ENCODE data around the gene BCOR. TPM values are rescaled to one million over a fixed set of nuclear protein-coding genes. Genes with fewer than 3 reads are reported as not detected.

BCOR gene
- total and polyA plus RNA-seq, 2 donors: 24.4 to 28.9 TPM

DNA sequence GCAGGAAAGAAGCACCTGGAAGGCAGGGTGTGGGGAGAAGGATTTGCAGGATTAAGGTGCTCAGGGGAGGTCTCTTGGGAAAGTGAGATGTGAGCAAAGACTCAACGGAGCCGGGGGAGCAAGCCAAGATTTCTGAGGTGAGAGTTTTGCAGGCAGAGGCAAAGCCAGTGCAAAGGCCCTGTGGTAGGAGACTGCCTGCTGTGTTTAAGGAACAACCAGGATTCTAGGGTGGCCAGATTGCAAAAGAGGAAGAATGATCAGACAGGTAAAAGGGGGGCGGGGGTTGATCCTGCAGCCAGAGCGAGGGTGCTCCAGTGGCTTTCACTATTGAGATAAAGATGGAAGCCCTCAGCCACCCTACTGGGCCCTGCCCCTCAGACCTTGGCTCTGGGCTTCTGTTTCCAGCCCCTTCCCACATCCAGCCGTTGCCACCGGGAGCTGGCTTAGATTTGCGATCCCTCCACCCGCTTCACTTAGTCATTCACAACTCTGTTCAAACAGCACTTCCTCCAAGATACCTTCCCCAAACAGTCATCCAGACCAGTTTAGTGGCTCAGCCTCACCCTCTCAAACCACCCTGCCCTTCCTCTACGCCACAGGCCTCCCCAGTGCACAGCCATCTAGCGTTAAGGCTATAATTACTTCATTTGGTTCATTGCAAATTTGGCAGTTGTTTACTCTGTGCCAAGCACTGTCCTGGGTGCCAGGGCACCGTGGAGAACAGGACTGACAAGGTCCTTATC is 23.3 kb upstream of the BCOR start:
- no peak overlapping the region for H3K4me3 ChIP-seq (ENCODE audit: low read length in 2 of 2)
- peaks cover 2 to 34% of the 10 kb centered on the region in 2 donors for H3K4me1 ChIP-seq (ENCODE audit: control insufficient read depth in 2 of 2, insufficient read depth in 2 of 2, low read length in 2 of 2)
- H3K27me3 ChIP-seq (ENCODE audit: control insufficient read depth in 2 of 2, insufficient read depth in 1 of 2, low read length in 1 of 2): no peaks in the 10 kb centered on the region
- no peaks in the 10 kb centered on the region for H3K9me3 ChIP-seq (ENCODE audit: control insufficient read depth in 2 of 2, insufficient read depth in 1 of 2, low read length in 1 of 2)
- DNase-seq (ENCODE audit: low read depth in 6 of 9, low spot score in 9 of 9): no peak
- H3K36me3 ChIP-seq (ENCODE audit: control insufficient read depth in 2 of 2, insufficient read depth in 2 of 2, low read length in 1 of 2): no peaks in the 10 kb centered on the region
- peak overlapping the region in 1 of 2 donors; percentile 32 for H3K27ac ChIP-seq (ENCODE audit: low read depth in 1 of 2, low read length in 1 of 2)
- 70% methylated on average over 11 of the region's 11 CpGs for WGBS

DNA sequence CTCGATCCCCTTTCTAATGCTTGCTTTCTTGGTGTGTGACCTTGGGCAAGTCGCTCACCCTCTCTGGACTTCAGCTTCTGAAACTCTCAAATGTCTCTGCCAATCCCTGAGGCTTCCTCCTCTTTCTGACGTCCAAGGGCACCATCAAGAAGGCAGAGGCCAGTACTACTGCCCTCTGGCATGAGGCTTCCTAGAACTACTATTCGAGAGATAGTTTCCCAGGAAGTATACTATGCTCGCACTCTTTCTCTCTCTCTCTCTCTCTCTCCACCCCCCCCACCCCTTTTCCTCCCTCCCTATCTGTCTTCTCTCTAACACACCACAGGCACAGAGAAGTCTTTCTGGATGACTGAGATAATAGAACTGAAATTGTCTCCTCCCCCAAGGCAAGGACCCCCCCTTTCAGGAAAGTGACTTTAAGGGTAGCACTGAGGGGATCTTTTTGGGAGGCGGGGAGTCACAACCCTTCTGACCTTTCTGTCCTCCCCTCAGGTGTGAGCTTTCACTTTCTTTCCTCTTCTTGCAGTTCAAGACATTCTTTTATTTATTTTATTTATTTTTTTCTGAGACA is 20.0 kb upstream of the BCOR start:
- no peak for DNase-seq (ENCODE audit: low read depth in 6 of 9, low spot score in 9 of 9)
- no peaks in the 10 kb centered on the region for H3K27me3 ChIP-seq (ENCODE audit: control insufficient read depth in 2 of 2, insufficient read depth in 1 of 2, low read length in 1 of 2)
- no peaks in the 10 kb centered on the region for H3K9me3 ChIP-seq (ENCODE audit: control insufficient read depth in 2 of 2, insufficient read depth in 1 of 2, low read length in 1 of 2)
- no peak overlapping the region for H3K4me3 ChIP-seq (ENCODE audit: low read length in 2 of 2)
- peaks cover 2 to 31% of the 10 kb centered on the region in 2 donors for H3K4me1 ChIP-seq (ENCODE audit: control insufficient read depth in 2 of 2, insufficient read depth in 2 of 2, low read length in 2 of 2)
- WGBS: 94% methylated on average over 6 of the region's 6 CpGs
- H3K27ac ChIP-seq (ENCODE audit: low read depth in 1 of 2, low read length in 1 of 2): no peak overlapping the region
- H3K36me3 ChIP-seq (ENCODE audit: control insufficient read depth in 2 of 2, insufficient read depth in 2 of 2, low read length in 1 of 2): no peaks in the 10 kb centered on the region

DNA sequence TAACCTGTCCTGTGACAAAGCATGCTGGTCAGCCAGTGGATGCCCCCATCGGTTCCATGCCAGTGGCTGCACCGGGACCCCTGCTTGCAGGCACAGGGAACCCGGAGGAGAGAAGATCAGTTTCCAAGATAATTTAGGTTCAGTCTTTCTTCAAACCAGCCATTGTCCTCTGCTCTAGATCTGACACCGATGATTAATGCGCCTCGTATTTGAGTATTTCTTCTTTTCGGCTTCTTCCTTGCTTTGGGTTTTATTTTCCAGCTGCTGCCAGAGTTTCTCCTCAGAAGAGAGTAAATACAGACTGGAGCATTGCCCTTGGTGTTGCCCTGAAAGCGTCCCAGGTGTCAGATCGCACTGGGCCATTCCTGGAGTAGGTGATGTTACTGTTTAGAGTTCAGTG is 19.2 kb upstream of the BCOR start:
- H3K36me3 ChIP-seq (ENCODE audit: control insufficient read depth in 2 of 2, insufficient read depth in 2 of 2, low read length in 1 of 2): no peaks in the 10 kb centered on the region
- peaks cover 0 to 23% of the 10 kb centered on the region in 2 donors for H3K4me1 ChIP-seq (ENCODE audit: control insufficient read depth in 2 of 2, insufficient read depth in 2 of 2, low read length in 2 of 2)
- H3K4me3 ChIP-seq (ENCODE audit: low read length in 2 of 2): no peak overlapping the region
- H3K27me3 ChIP-seq (ENCODE audit: control insufficient read depth in 2 of 2, insufficient read depth in 1 of 2, low read length in 1 of 2): peaks cover 0 to 1% of the 10 kb centered on the region in 2 donors
- no peak overlapping the region for H3K27ac ChIP-seq (ENCODE audit: low read depth in 1 of 2, low read length in 1 of 2)
- H3K9me3 ChIP-seq (ENCODE audit: control insufficient read depth in 2 of 2, insufficient read depth in 1 of 2, low read length in 1 of 2): no peaks in the 10 kb centered on the region
- 97% methylated on average over 9 of the region's 9 CpGs for WGBS
- DNase-seq (ENCODE audit: low read depth in 6 of 9, low spot score in 9 of 9): no peak

DNA sequence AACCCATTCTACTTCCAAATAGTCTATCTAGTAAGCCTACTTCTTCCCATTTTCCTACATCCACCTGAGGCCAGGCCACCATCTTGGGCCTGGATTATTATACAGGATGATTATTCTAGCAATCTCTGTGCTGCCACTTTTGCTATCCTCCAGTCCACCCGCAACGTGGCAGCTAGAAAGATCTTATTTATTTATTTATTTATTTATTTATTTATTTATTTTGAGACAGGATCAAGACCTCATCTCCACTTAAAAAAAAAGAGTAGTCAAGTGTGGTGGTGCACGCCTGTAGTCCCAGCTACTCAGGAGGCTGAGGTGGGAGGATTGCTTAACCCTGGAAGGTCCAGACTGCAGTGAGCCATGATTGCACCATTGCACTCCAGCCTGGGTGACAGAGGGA is 15.2 kb upstream of the BCOR start:
- no peak for DNase-seq (ENCODE audit: low read depth in 6 of 9, low spot score in 9 of 9)
- peaks cover 7 to 15% of the 10 kb centered on the region in 2 donors for H3K4me1 ChIP-seq (ENCODE audit: control insufficient read depth in 2 of 2, insufficient read depth in 2 of 2, low read length in 2 of 2)
- H3K36me3 ChIP-seq (ENCODE audit: control insufficient read depth in 2 of 2, insufficient read depth in 2 of 2, low read length in 1 of 2): no peaks in the 10 kb centered on the region
- over 99% methylated on average over 3 of the region's 3 CpGs for WGBS
- H3K27ac ChIP-seq (ENCODE audit: low read depth in 1 of 2, low read length in 1 of 2): no peak overlapping the region
- H3K9me3 ChIP-seq (ENCODE audit: control insufficient read depth in 2 of 2, insufficient read depth in 1 of 2, low read length in 1 of 2): no peaks in the 10 kb centered on the region
- H3K4me3 ChIP-seq (ENCODE audit: low read length in 2 of 2): no peak overlapping the region
- peaks cover 0 to 20% of the 10 kb centered on the region in 2 donors for H3K27me3 ChIP-seq (ENCODE audit: control insufficient read depth in 2 of 2, insufficient read depth in 1 of 2, low read length in 1 of 2)

DNA sequence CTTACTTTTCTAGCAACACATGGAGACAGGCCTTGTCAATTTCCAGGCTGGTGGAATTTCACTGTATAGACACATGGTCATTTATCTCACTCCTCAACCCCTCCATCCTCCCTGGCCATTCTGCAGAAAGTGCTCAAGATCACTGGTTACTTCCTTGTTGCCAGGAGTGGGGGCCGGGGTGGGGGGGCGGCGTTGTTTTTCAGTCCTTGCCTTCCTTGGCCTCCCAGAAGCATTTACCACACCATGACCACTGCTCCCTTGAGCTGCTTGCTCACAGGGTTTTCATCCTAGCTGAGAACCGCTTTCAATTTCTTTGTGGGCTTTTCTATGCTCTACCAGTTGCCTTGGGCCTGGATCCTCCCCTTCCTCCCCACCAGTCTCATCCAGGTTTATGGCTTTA is 14.1 kb upstream of the BCOR start:
- H3K36me3 ChIP-seq (ENCODE audit: control insufficient read depth in 2 of 2, insufficient read depth in 2 of 2, low read length in 1 of 2): no peaks in the 10 kb centered on the region
- 66% methylated on average over 4 of the region's 4 CpGs for WGBS
- peaks cover 0 to 31% of the 10 kb centered on the region in 2 donors for H3K27me3 ChIP-seq (ENCODE audit: control insufficient read depth in 2 of 2, insufficient read depth in 1 of 2, low read length in 1 of 2)
- H3K4me3 ChIP-seq (ENCODE audit: low read length in 2 of 2): no peak overlapping the region
- no peak for DNase-seq (ENCODE audit: low read depth in 6 of 9, low spot score in 9 of 9)
- H3K9me3 ChIP-seq (ENCODE audit: control insufficient read depth in 2 of 2, insufficient read depth in 1 of 2, low read length in 1 of 2): no peaks in the 10 kb centered on the region
- peaks cover 15 to 24% of the 10 kb centered on the region in 2 donors for H3K4me1 ChIP-seq (ENCODE audit: control insufficient read depth in 2 of 2, insufficient read depth in 2 of 2, low read length in 2 of 2)
- H3K27ac ChIP-seq (ENCODE audit: low read depth in 1 of 2, low read length in 1 of 2): no peak overlapping the region

DNA sequence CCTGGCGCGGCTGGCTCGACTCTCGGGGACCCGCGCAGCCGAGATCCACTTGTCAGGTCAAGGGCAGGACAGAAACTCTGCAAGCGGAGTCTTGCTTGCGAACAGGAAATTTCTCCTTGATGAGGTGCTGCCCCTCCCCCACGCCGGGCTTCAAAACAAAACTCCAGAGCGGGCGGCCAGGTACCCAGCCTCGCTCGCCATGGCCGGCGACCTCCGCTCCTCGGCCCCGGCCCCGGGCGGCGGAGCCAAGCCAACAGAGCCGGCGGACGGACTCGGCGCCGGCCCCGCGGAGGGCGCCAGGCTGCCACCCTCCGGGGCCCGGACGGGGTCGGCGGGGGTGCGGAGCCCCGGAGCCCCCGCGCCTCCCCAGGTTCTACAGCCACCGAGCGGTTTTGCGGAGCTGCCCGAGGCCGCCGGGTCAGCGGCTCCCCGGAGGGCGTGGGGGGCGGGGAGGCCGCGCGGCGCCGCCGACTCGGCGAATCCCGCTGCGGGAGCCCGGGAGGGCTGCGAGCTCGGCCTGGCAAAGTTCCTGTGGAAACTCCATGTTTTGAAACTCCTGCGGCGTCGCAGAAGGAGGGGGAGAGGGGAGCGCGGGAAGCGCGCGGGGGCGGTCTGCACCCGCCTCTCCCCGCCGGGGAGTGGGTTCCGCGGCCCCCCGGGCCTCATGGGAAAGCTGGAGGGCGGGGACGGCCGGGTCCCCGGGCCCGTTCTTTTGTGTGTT is 11.7 kb upstream of the BCOR start:
- no peaks in the 10 kb centered on the region for H3K36me3 ChIP-seq (ENCODE audit: control insufficient read depth in 2 of 2, insufficient read depth in 2 of 2, low read length in 1 of 2)
- WGBS: under 1% methylated on average over 83 of the region's 84 CpGs
- H3K4me1 ChIP-seq (ENCODE audit: control insufficient read depth in 2 of 2, insufficient read depth in 2 of 2, low read length in 2 of 2): peaks cover 15 to 30% of the 10 kb centered on the region in 2 donors
- H3K27ac ChIP-seq (ENCODE audit: low read depth in 1 of 2, low read length in 1 of 2): peak overlapping the region in 1 of 2 donors; percentile 70
- peak in 1 of 9 donors; percentile 70 for DNase-seq (ENCODE audit: low read depth in 6 of 9, low spot score in 9 of 9)
- H3K27me3 ChIP-seq (ENCODE audit: control insufficient read depth in 2 of 2, insufficient read depth in 1 of 2, low read length in 1 of 2): peaks cover 0 to 46% of the 10 kb centered on the region in 2 donors
- no peaks in the 10 kb centered on the region for H3K9me3 ChIP-seq (ENCODE audit: control insufficient read depth in 2 of 2, insufficient read depth in 1 of 2, low read length in 1 of 2)
- H3K4me3 ChIP-seq (ENCODE audit: low read length in 2 of 2): peak overlapping the region; percentile 37 to 62

DNA sequence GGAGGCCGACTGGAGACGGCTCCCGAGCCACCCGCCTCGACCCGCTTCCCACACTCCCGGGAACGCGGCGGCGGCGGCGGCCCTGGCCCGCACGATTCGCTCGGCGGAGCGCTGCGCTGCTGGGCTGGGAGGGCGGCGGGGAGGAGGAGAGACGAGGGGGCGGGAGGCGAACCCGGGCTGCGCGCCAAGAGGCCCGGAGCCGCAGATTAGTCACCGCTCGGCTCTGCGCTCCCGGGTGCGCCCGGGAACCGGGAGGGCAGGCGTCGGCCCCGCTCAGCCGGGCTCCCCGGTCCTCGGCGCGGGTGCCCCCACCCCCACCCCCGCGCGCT is 11.2 kb upstream of the BCOR start:
- under 1% methylated on average over 41 of the region's 48 CpGs for WGBS
- Histone ChIP-seq H3K27me3 (ENCODE audit: control insufficient read depth in 2 of 2, insufficient read depth in 1 of 2, low read length in 1 of 2) (peaks cover 0 to 52% of the 10 kb centered on the region in 2 donors), H3K27ac (ENCODE audit: low read depth in 1 of 2, low read length in 1 of 2) (peak overlapping the region in 1 of 2 donors; percentile 60), H3K36me3 (ENCODE audit: control insufficient read depth in 2 of 2, insufficient read depth in 2 of 2, low read length in 1 of 2) (no peaks in the 10 kb centered on the region), H3K9me3 (ENCODE audit: control insufficient read depth in 2 of 2, insufficient read depth in 1 of 2, low read length in 1 of 2) (no peaks in the 10 kb centered on the region), H3K4me3 (ENCODE audit: low read length in 2 of 2) (peak overlapping the region; percentile 37 to 62), H3K4me1 (ENCODE audit: control insufficient read depth in 2 of 2, insufficient read depth in 2 of 2, low read length in 2 of 2) (peaks cover 15 to 35% of the 10 kb centered on the region in 2 donors)
- DNase-seq (ENCODE audit: low read depth in 6 of 9, low spot score in 9 of 9): peak in 1 of 9 donors; percentile 71

DNA sequence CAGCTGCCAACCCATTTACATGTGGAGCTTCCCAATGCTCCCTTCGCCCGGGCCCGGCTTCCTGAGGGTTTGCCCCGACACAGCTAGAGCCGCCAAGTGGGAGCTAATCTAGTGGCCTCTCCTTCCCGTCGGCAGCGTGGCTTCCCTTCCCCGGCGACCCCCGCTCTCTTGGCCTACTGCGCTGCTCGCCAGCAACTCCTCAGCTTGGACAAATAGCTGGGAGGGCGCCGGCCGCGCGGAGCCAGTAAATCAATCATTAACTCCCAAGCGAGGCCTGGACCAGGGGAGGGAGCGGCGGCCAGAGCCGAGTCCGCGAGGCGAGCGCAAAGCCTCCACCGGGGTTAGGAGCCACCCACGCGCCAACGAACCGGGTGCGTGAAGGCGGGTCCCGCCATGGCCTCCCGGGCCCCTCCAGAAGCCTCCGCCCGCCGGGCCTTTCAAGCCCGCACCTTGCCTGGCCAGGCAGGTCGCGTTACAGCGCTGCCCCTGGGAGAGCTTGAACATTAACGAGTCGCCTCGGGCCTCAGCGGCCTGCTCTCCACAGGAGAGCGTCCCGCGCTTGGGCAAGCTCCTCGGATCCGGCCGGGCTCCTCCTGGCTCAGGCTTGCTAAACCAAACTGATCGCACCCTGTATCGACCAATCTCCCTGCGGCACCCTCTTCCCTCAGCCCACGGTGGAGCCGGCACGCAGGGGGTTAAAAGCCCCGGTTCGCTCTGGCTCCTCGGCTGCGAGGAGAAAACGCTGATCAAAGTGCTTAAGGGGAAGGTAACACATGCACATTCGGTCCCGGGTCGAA is 10.6 kb upstream of the BCOR start:
- peaks cover 0 to 57% of the 10 kb centered on the region in 2 donors for H3K27me3 ChIP-seq (ENCODE audit: control insufficient read depth in 2 of 2, insufficient read depth in 1 of 2, low read length in 1 of 2)
- no peak for DNase-seq (ENCODE audit: low read depth in 6 of 9, low spot score in 9 of 9)
- H3K4me1 ChIP-seq (ENCODE audit: control insufficient read depth in 2 of 2, insufficient read depth in 2 of 2, low read length in 2 of 2): peaks cover 15 to 39% of the 10 kb centered on the region in 2 donors
- WGBS: 48% methylated on average over 59 of the region's 66 CpGs
- H3K36me3 ChIP-seq (ENCODE audit: control insufficient read depth in 2 of 2, insufficient read depth in 2 of 2, low read length in 1 of 2): no peaks in the 10 kb centered on the region
- no peaks in the 10 kb centered on the region for H3K9me3 ChIP-seq (ENCODE audit: control insufficient read depth in 2 of 2, insufficient read depth in 1 of 2, low read length in 1 of 2)
- H3K4me3 ChIP-seq (ENCODE audit: low read length in 2 of 2): peak overlapping the region; percentile 24 to 62
- H3K27ac ChIP-seq (ENCODE audit: low read depth in 1 of 2, low read length in 1 of 2): peak overlapping the region in 1 of 2 donors; percentile 31

Data from thymus (tissue), 11 donors.